ENCODE results near the gene MAP7.

GRCh38 chr6:136550330-136551071 is at the start of gene MAP7:
- TF ChIP-seq, protein P1, sequence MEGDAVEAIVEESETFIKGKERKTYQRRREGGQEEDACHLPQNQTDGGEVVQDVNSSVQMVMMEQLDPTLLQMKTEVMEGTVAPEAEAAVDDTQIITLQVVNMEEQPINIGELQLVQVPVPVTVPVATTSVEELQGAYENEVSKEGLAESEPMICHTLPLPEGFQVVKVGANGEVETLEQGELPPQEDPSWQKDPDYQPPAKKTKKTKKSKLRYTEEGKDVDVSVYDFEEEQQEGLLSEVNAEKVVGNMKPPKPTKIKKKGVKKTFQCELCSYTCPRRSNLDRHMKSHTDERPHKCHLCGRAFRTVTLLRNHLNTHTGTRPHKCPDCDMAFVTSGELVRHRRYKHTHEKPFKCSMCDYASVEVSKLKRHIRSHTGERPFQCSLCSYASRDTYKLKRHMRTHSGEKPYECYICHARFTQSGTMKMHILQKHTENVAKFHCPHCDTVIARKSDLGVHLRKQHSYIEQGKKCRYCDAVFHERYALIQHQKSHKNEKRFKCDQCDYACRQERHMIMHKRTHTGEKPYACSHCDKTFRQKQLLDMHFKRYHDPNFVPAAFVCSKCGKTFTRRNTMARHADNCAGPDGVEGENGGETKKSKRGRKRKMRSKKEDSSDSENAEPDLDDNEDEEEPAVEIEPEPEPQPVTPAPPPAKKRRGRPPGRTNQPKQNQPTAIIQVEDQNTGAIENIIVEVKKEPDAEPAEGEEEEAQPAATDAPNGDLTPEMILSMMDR (IDR thresholded peaks at IDR 0.05), result peak; percentile 59 to 98 (median 89)
- TF ChIP-seq EP300 (IDR thresholded peaks at IDR 0.05; ENCODE audit: low read depth), result no peak
- TF ChIP-seq POLR2A (IDR thresholded peaks at IDR 0.05), result peak; percentile 61

All from transverse colon (tissue), 3 donors.